Hepatic stellate cell (primary cell): ENCODE data around the gene STIMATE.
A peak's percentile ranks its signal among the peaks of the same experiment; 100 is the strongest.

Experiments
- DNase-seq: peaks from one replicate; pipeline ENCODE4 v3.0.0; 2011; ENCODE audit warnings: low spot score

Gene STIMATE

GRCh38 chr3:52791366-52791765 lies 106.0 kb downstream of the STIMATE start:
- no peak for DNase-seq

GRCh38 chr3:52790741-52791140 lies 106.6 kb downstream of the STIMATE start:
- DNase-seq: no peak

- no peak for DNase-seq
Observed at GRCh38 chr3:52790337-52790736, 107.0 kb downstream of the STIMATE start.

GRCh38 chr3:52789746-52790040 lies 107.7 kb downstream of the STIMATE start:
- DNase-seq: no peak

- DNase-seq: no peak
Observed at GRCh38 chr3:52788890-52789745, 108.2 kb downstream of the STIMATE start.

GRCh38 chr3:52787672-52788625 lies 109.4 kb downstream of the STIMATE start:
- peak; percentile 64 for DNase-seq

- no peak for DNase-seq
Observed at GRCh38 chr3:52787246-52787645, 110.1 kb downstream of the STIMATE start.
